Body of pancreas (tissue), 4 donors: ENCODE results near the gene IGLL5.
A peak's percentile ranks its signal among the peaks of the same experiment; 100 is the strongest.

Experiments used
- CTCF ChIP-seq, 7 experiments: fragments of 450-650 bp in 4 of 7; fragments of 200-600 bp in 3 of 7; sonication (generic) in 3 of 7; IDR thresholded peaks; one replicate each; pipeline ENCODE4 v1.5.1; 2016 to 2019; ENCODE audit warnings: antibody characterized with exemption in 7 of 7
- POLR2A ChIP-seq, 3 donors: fragments of 450-650 bp; IDR thresholded peaks; one replicate each; pipeline ENCODE4 v1.6.1; 2016; ENCODE audit warnings: antibody characterized with exemption in 3 of 3, mild to moderate bottlenecking in 2 of 3

- TF ChIP-seq POLR2A (IDR thresholded peaks at IDR 0.05) (no peak), CTCF (IDR thresholded peaks at IDR 0.05) (peak in 3 of 7 experiments; percentile 9 to 18 (median 17))
Measured at GRCh38 chr22:22855617-22856308, 31.9 kb upstream of the IGLL5 start.
